A549 (cell line): Measurements from ENCODE around the gene AP4S1. TPM values are rescaled to one million over a fixed set of nuclear protein-coding genes. Genes with fewer than 3 reads are reported as not detected.
"Not testable (repeated sequence)": the region's sequence is repeated elsewhere in the genome, so short reads cannot be mapped to it uniquely, and the experiment has no call there.

Experiments
- ATAC-seq, 2 experiments: fragments of 200-7000 bp in 1 of 2; fragments of >200 bp in 1 of 2; cut with Nextera tagmentation in 1 of 2; cut with Tn5 transposase in 1 of 2; 3 replicates each; pipeline versions ENCODE4 v1.8.0 to v1.9.1; 2018 to 2020; ENCODE audit warnings: mild to moderate bottlenecking in 1 of 2, moderate library complexity in 1 of 2
- CTCF ChIA-PET: fragments of 300-600 bp; sonication (Branson Sonifier 250); formaldehyde crosslinking; extraction: SDS; loops from one replicate; lab custom pipeline; 2021; ENCODE audit warnings: antibody characterized with exemption, inconsistent platforms; lab: Yijun Ruan, JAX
- POLR2A ChIA-PET: fragments of 350-600 bp; formaldehyde crosslinking; extraction: SDS; loops from one replicate; lab custom pipeline; 2021; ENCODE audit warnings: antibody characterized with exemption, inconsistent platforms; lab: Yijun Ruan, JAX
- DNase-seq, 2 experiments: peaks; one replicate each; pipeline versions ENCODE4 v3.0.0 to v3.0.0-alpha.2; 2011 to 2016; ENCODE audit warnings: low read depth in 1 of 2, low spot score in 1 of 2
- FAIRE-seq: peaks from 2 replicates; lab custom pipeline; 2011; peaks lifted over from hg19 to GRCh38; lab: Jason Lieb, UNC
- H3K27ac ChIP-seq, 2 experiments: fragments of >200 bp; sonication (Bioruptor Twin); formaldehyde crosslinking; 3 replicates each; pipeline ENCODE4 v1.5.1; 2016 to 2017
- H3K4me1 ChIP-seq: fragments of >200 bp; sonication (Bioruptor Twin); formaldehyde crosslinking; 3 replicates; pipeline ENCODE4 v1.6.1; 2016
- H3K4me2 ChIP-seq: fragments of >200 bp; sonication (Bioruptor Twin); formaldehyde crosslinking; 3 replicates; pipeline ENCODE4 v1.6.1; 2016
- H3K4me3 ChIP-seq: fragments of >200 bp; sonication (Bioruptor Twin); formaldehyde crosslinking; 3 replicates; pipeline ENCODE4 v1.5.1; 2016
- H3K9me3 ChIP-seq: fragments of >200 bp; sonication (Bioruptor Twin); formaldehyde crosslinking; 3 replicates; pipeline ENCODE4 v1.6.1; 2016
- BHLHE40 ChIP-seq: IDR thresholded peaks from 2 replicates; pipeline ENCODE4 v1.6.1; 2012; ENCODE audit warnings: low read depth, low read length, inconsistent platforms
- EHF ChIP-seq: fragments of 250-450 bp; sonication (Bioruptor Pico); IDR thresholded peaks from 2 replicates; pipeline ENCODE4 v1.5.0; 2020; ENCODE audit warnings: mild to moderate bottlenecking
- EHMT2 ChIP-seq: fragments of 200-600 bp; sonication (generic); IDR thresholded peaks from 2 replicates; pipeline ENCODE4 v1.6.1; 2016; ENCODE audit warnings: antibody characterized with exemption, low read depth, mild to moderate bottlenecking, moderate library complexity
- EP300 ChIP-seq, 2 experiments: fragments of >200 bp; sonication (Bioruptor Twin); formaldehyde crosslinking; IDR thresholded peaks; 2 replicates in 1 of 2; 3 replicates in 1 of 2; pipeline ENCODE4 v1.6.1; 2016 to 2017
- ESRRA ChIP-seq: fragments of 150-350 bp; IDR thresholded peaks from 2 replicates; pipeline ENCODE4 v1.6.1; 2014; ENCODE audit warnings: mild to moderate bottlenecking, low read length, borderline replicate concordance
- FOSB ChIP-seq: fragments of 250-450 bp; sonication (Bioruptor Pico); IDR thresholded peaks from 2 replicates; pipeline ENCODE4 v1.5.0; 2020; ENCODE audit warnings: mild to moderate bottlenecking, moderate library complexity
- FOXS1 ChIP-seq: fragments of 250-450 bp; sonication (Bioruptor Pico); IDR thresholded peaks from 2 replicates; pipeline ENCODE4 v1.5.0; 2020; ENCODE audit warnings: mild to moderate bottlenecking, moderate library complexity
- HOXA7 ChIP-seq: fragments of 250-450 bp; sonication (Bioruptor Pico); IDR thresholded peaks from 2 replicates; pipeline ENCODE4 v1.5.0; 2020; ENCODE audit warnings: mild to moderate bottlenecking, moderate library complexity
- HOXB13 ChIP-seq: fragments of 250-450 bp; sonication (Bioruptor Pico); IDR thresholded peaks from 2 replicates; pipeline ENCODE4 v1.5.0; 2020; ENCODE audit warnings: low read depth, mild to moderate bottlenecking, moderate library complexity
- JUN ChIP-seq, 2 experiments: fragments of >200 bp; sonication (Bioruptor Twin); formaldehyde crosslinking; IDR thresholded peaks; 2 replicates in 1 of 2; 3 replicates in 1 of 2; pipeline ENCODE4 v1.6.1; 2016 to 2017
- SREBF2 ChIP-seq: fragments of 450-650 bp; IDR thresholded peaks from 2 replicates; pipeline ENCODE4 v1.6.1; 2014; ENCODE audit warnings: mild to moderate bottlenecking, moderate library complexity
- TP53 ChIP-seq: fragments of 250-450 bp; sonication (Bioruptor Pico); IDR thresholded peaks from 2 replicates; pipeline ENCODE4 v1.5.0; 2021; ENCODE audit warnings: mild to moderate bottlenecking, moderate library complexity
- WGBS: methylation state at CpG from one replicate; pipeline ENCODE4 v1.1.6; 2017; ENCODE audit errors: missing lambda C conversion rate; 5-methylcytosine and 5-hydroxymethylcytosine counted together
- polyA plus RNA-seq, 4 experiments: library from polyadenylated mRNA; depleted of rRNA in 3 of 4; stranded (reverse); fragments of >200 nt; fragmentation: RNase III in 1 of 4; extraction: RNeasy Plus Mini Kit Qiagen cat#74134 plus additional on column Dnase treatment in 1 of 4; gene quantifications; 2 replicates in 3 of 4; 3 replicates in 1 of 4; pipeline ENCODE4 v1.2.3, GENCODE V29; 2011 to 2017
- TF ChIP-seq, protein P1 (sequence below): fragments of 200-600 bp; sonication (generic); IDR thresholded peaks from 2 replicates; pipeline ENCODE4 v1.6.1; 2016; ENCODE audit warnings: antibody characterized with exemption, mild to moderate bottlenecking, moderate library complexity
- TF ChIP-seq, protein P2 (sequence below): fragments of 250-450 bp; sonication (Bioruptor Pico); IDR thresholded peaks from 2 replicates; pipeline ENCODE4 v1.5.0; 2021; ENCODE audit warnings: mild to moderate bottlenecking, moderate library complexity, borderline replicate concordance

Gene AP4S1
- polyA plus RNA-seq, 2 of the 4 experiments (the other 2 are of a cell fraction), result 12.4 to 13.4 TPM

DNA sequence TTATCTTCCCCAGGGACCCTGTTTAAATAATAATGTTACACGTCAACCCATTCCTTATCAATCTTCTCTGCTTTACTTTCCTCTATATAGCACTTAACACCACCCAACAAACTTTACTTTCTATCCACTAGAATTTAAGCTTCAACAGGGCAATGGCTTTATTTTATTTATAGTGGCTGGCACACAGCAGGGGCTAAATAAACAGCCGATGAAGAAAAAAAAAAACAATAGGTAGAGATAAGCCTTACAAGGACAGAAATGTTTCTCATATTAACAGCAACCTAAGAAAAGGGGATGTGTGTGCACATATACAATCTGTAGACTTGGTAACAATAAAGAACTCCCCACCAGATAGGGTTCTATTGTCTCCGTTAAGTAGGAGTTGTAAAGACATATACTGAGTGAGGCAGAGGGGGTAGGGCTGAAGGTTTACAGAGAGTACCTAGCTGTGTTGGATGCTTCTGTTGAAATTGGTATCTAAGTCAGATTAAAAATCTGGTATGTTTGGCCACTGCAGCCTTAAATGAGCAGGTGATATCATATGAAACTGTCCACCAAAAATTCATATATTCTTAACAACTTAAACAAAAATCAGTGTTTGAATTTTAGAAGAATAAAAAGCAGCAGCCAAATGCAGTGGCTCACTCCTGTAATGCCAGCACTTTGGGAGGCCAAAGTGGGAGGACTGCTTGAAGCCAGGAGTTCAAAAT, 24.7 kb upstream of the AP4S1 start (continued):
- TF ChIP-seq, protein P1, sequence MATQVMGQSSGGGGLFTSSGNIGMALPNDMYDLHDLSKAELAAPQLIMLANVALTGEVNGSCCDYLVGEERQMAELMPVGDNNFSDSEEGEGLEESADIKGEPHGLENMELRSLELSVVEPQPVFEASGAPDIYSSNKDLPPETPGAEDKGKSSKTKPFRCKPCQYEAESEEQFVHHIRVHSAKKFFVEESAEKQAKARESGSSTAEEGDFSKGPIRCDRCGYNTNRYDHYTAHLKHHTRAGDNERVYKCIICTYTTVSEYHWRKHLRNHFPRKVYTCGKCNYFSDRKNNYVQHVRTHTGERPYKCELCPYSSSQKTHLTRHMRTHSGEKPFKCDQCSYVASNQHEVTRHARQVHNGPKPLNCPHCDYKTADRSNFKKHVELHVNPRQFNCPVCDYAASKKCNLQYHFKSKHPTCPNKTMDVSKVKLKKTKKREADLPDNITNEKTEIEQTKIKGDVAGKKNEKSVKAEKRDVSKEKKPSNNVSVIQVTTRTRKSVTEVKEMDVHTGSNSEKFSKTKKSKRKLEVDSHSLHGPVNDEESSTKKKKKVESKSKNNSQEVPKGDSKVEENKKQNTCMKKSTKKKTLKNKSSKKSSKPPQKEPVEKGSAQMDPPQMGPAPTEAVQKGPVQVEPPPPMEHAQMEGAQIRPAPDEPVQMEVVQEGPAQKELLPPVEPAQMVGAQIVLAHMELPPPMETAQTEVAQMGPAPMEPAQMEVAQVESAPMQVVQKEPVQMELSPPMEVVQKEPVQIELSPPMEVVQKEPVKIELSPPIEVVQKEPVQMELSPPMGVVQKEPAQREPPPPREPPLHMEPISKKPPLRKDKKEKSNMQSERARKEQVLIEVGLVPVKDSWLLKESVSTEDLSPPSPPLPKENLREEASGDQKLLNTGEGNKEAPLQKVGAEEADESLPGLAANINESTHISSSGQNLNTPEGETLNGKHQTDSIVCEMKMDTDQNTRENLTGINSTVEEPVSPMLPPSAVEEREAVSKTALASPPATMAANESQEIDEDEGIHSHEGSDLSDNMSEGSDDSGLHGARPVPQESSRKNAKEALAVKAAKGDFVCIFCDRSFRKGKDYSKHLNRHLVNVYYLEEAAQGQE, result no peak
- TF ChIP-seq EP300 (IDR thresholded peaks at IDR 0.05) (no peak), ESRRA (no peak), FOSB (no peak), BHLHE40 (no peak)
- TF ChIP-seq, protein P2, sequence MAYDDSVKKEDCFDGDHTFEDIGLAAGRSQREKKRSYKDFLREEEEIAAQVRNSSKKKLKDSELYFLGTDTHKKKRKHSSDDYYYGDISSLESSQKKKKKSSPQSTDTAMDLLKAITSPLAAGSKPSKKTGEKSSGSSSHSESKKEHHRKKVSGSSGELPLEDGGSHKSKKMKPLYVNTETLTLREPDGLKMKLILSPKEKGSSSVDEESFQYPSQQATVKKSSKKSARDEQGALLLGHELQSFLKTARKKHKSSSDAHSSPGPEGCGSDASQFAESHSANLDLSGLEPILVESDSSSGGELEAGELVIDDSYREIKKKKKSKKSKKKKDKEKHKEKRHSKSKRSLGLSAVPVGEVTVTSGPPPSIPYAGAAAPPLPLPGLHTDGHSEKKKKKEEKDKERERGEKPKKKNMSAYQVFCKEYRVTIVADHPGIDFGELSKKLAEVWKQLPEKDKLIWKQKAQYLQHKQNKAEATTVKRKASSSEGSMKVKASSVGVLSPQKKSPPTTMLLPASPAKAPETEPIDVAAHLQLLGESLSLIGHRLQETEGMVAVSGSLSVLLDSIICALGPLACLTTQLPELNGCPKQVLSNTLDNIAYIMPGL (CRISPR knock-in tag), result no peak

DNA sequence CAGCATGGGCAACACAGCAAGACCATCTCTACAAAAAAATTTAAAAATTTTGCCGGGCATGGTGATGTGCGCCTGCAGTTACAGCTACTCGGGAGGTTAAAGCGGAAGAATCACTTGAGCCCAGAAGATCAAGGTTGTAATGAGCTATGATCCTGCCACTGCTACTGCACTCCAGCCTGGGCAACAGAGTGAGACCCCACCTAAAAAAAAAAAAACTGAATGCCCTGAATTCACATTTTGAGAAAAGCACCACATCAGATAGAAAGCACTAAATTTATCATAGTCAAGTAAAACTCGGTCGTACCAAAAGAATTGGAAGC, 24.1 kb upstream of the AP4S1 start:
- H3K4me1 ChIP-seq, result peaks cover 9% of the 10 kb centered on the region
- 86% methylated on average over 6 of the region's 6 CpGs for WGBS
- no peak overlapping the region for H3K27ac ChIP-seq
- ATAC-seq (no peak), FAIRE-seq (no peak), DNase-seq (no peak)
- no peak overlapping the region for H3K4me2 ChIP-seq
- H3K9me3 ChIP-seq, result peaks cover 16% of the 10 kb centered on the region
- ChIA-PET CTCF (interaction anchor here (2.1 kb wide), 1 partner anchor 81 kb away, joined by 10 read pairs; no protein-coding TSS in a partner anchor), POLR2A (no interaction called here)
- TF ChIP-seq EP300 (IDR thresholded peaks at IDR 0.05), result no peak
- no peak overlapping the region for H3K4me3 ChIP-seq

DNA sequence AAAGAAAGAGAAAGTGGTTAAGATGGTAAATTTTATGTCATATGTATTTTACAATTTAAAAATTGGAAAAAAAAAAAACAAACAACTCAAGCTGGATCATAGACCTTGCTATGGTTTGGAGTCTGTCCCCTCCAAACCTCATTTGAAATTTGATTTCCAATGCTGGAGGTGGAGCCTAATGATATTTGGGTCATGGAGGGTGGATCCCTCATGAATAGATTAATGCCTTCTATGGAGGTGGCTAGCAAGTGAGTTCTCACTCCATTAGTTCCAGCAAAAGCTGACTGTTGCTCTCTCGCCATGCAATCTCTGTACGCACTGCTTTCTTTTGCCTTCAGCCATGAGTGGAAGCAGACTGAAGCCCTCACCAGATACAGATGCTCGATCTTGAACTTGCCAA, 22.2 kb upstream of the AP4S1 start:
- ChIA-PET POLR2A (no interaction called here), CTCF (interaction anchor here (0.7 to 2.1 kb wide), 3 partner anchors 23 to 79 kb away, joined by 3 to 10 read pairs (median 6); no protein-coding TSS in a partner anchor)
- TF ChIP-seq, protein P2 (CRISPR knock-in tag), result no peak
- TF ChIP-seq JUN (IDR thresholded peaks at IDR 0.05) (no peak), EHMT2 (no peak), FOXS1 (CRISPR knock-in tag) (no peak), HOXA7 (CRISPR knock-in tag) (no peak), SREBF2 (no peak), BHLHE40 (no peak), HOXB13 (no peak), EHF (CRISPR knock-in tag) (no peak), TP53 (CRISPR knock-in tag) (no peak)
- Histone ChIP-seq H3K4me3 (no peak overlapping the region), H3K4me1 (peaks cover 9% of the 10 kb centered on the region), H3K27ac (no peak overlapping the region), H3K9me3 (peaks cover 9% of the 10 kb centered on the region), H3K4me2 (no peak overlapping the region)
- ATAC-seq (no peak), FAIRE-seq (no peak), DNase-seq (no peak)
- 94% methylated on average over 3 of the region's 3 CpGs for WGBS

DNA sequence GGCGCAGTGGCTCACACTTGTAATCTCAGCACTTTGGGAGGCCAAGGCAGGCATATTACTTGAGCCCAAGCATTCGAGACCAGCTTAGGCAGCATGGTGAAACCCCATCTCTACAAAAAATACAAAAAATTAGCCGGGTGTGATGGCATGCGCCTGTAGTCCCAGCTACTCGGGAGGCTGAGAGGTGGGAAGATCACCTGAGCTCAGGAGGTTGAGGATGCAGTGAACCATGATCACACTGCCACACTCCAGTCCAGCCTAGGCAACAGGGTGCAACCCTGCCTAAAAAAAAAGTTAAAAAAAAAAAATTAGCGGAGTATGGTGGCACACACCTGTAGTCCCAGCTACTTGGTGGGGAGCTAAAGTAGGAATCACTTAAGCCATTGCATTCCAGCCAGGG, 21.4 kb upstream of the AP4S1 start:
- CTCF ChIA-PET, result interaction anchor here (1.3 kb wide), 1 partner anchor 23 kb away, joined by 6 read pairs; no protein-coding TSS in a partner anchor
- FAIRE-seq, H3K4me1 ChIP-seq, ATAC-seq, H3K4me3 ChIP-seq, DNase-seq, H3K4me2 ChIP-seq, H3K9me3 ChIP-seq, POLR2A ChIA-PET, H3K27ac ChIP-seq: not testable (repeated sequence)
- 87% methylated on average over 6 of the region's 6 CpGs for WGBS
